Heart left ventricle (tissue), 16 donors: Measurements from ENCODE around the gene CLDN18. TPM values are rescaled to one million over a fixed set of nuclear protein-coding genes. Genes with fewer than 3 reads are reported as not detected.

ENCODE experiments used
- ATAC-seq, 4 donors: fragments of 200-7000 bp; cut with Tn5 transposase; one replicate each; pipeline ENCODE4 v1.9.1; 2020 to 2022; ENCODE audit warnings: moderate library complexity in 4 of 4, mild to moderate bottlenecking in 3 of 4, moderate number of reproducible peaks in 1 of 4
- DNase-seq, 5 donors: peaks; one replicate each; pipeline ENCODE4 v3.0.0-alpha.2; 2020
- H3K27ac ChIP-seq, 12 donors: fragments of 200-600 bp; sonication (generic) in 4 of 12; one replicate each; pipeline versions ENCODE4 v1.5.0 to v1.8.0; 2016 to 2022; ENCODE audit warnings: mild to moderate bottlenecking in 2 of 12
- H3K27me3 ChIP-seq, 9 donors: fragments of 200-600 bp; sonication (generic) in 2 of 9; one replicate each; pipeline versions ENCODE4 v1.5.1 to v1.8.0; 2016 to 2022; ENCODE audit warnings: mild to moderate bottlenecking in 3 of 9
- H3K36me3 ChIP-seq, 9 donors: fragments of 200-600 bp; sonication (generic) in 2 of 9; one replicate each; pipeline versions ENCODE4 v1.5.0 to v1.8.0; 2018 to 2022; ENCODE audit warnings: mild to moderate bottlenecking in 2 of 9
- H3K4me1 ChIP-seq, 12 donors: fragments of 200-600 bp; sonication (generic) in 4 of 12; one replicate each; pipeline versions ENCODE4 v1.5.0 to v1.8.0; 2016 to 2022; ENCODE audit warnings: mild to moderate bottlenecking in 3 of 12
- H3K4me3 ChIP-seq, 12 donors: fragments of 200-600 bp; sonication (generic) in 4 of 12; one replicate each; pipeline versions ENCODE4 v1.5.0 to v1.8.0; 2017 to 2022; ENCODE audit warnings: mild to moderate bottlenecking in 9 of 12, moderate library complexity in 4 of 12
- H3K9me3 ChIP-seq, 12 donors: fragments of 200-600 bp; sonication (generic) in 4 of 12; one replicate each; pipeline versions ENCODE4 v1.5.0 to v1.8.0; 2016 to 2022; ENCODE audit warnings: mild to moderate bottlenecking in 1 of 12
- POLR2A ChIP-seq, 2 donors: fragments of 450-650 bp; IDR thresholded peaks; one replicate each; pipeline ENCODE4 v1.6.1; 2017; ENCODE audit warnings: antibody characterized with exemption in 2 of 2, mild to moderate bottlenecking in 2 of 2, moderate library complexity in 2 of 2
- WGBS, 4 donors: extraction: QIAGEN DNeasy Blood & Tissue Kit in 2 of 4; methylation state at CpG; one replicate each; pipeline versions ENCODE4 v1.1.5 to v1.1.7; 2013 to 2018; 5-methylcytosine and 5-hydroxymethylcytosine counted together
- intact Hi-C, 10 donors: fragments of 100-400 bp; cut with DNase I; formaldehyde crosslinking; loops; one replicate each; pipeline versions ENCODE4 v1.11.1 to v1.14.2; 2022
- polyA plus RNA-seq, 2 donors: library from polyadenylated mRNA; stranded (reverse); fragments of 200-250 nt; gene quantifications; one replicate each; pipeline ENCODE4 v1.2.3, GENCODE V29; 2013
- total RNA-seq, 9 donors: library from RNA; depleted of rRNA in 2 of 9; stranded (reverse); fragments of >200 nt in 2 of 9; fragmentation: NEBNext Ultra II Directional in 3 of 9; extraction: Animal tissue kit (Norgen Biotek cat#: 25700) in 3 of 9; gene quantifications; one replicate each; pipeline versions ENCODE4 v1.1.0 to v1.2.4, GENCODE V29; 2016 to 2023
- TF ChIP-seq, protein P1 (sequence below), 12 donors: fragments of 200-600 bp; sonication (generic) in 4 of 12; IDR thresholded peaks; one replicate each; pipeline versions ENCODE4 v1.5.0 to v1.8.0; 2018 to 2022; ENCODE audit warnings: antibody characterized with exemption in 12 of 12, mild to moderate bottlenecking in 5 of 12
- donor health status: ischemic (EF 13 %, LVEDD 7.1; RV severe dilation, severe dysfunction).
- donor health status: healthy with polysubstance abuse.
- donor health status: DM: no; HTN: yes; CAD: no.
- donor health status: DM: no; HTN: no; CAD: no.
- donor health status: ischemic (EF 25% LVEDD 6.9; RV normal size, moderate dysfunction).
- donor health status: ischemic (EF 25% LVEDD 5.7; RV mildly dilated, moderate dysfunction).
- donor health status: healthy.
- donor health status: DM: yes; HTN: yes; CAD: no.
- donor health status: ischemic (EF 35%, LVEDD 5.7; RV mildly dilated, moderate dysfunction).
- donor health status: nonischemic (EF 11% LVEDD 7.7; RV severe dilation, severe dysfunction).
- donor health status: DM: yes; HTN: yes; CAD: no.
- donor health status: PGD.
- donor health status: ischemic (EF 29% LVEDD 5.4; RV normal size, mild dysfunction).
- donor health status: nonischemic (EF 23%, LVEDD 6.1; RV moderate dilation, normal function).

Gene CLDN18
- total and polyA plus RNA-seq, 11 donors = 0.01 TPM; not detected in 10

DNA sequence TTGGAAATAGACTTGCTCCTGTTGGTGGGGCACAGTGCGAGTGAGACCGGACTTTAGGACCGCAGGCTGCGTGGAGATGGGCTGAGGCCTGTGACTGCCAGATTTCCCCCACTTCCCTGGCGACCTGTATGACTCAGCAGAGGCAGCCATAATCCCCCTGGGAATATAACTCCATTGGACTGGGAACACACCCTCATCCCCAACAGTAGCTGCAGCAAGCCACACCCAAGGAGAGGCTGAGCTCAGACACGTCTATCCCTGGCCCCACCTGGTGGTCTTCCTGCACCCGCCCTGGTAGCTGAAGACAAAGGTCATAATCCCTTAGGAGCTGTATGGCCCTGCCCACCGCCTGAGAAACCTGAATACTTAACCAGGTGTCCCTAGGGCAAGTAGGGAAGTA, 62.8 kb downstream of the CLDN18 start:
- Histone ChIP-seq H3K9me3 (peaks cover 0 to 6% (median 0%) of the 10 kb centered on the region in 12 donors), H3K4me1 (no peaks in the 10 kb centered on the region), H3K4me3 (no peak overlapping the region), H3K36me3 (peaks cover 0 to 59% (median 21%) of the 10 kb centered on the region in 9 donors), H3K27ac (no peak overlapping the region), H3K27me3 (no peaks in the 10 kb centered on the region)
- ATAC-seq (no peak), DNase-seq (no peak)
- TF ChIP-seq POLR2A (IDR thresholded peaks at IDR 0.05) = no peak
- TF ChIP-seq, protein P1, sequence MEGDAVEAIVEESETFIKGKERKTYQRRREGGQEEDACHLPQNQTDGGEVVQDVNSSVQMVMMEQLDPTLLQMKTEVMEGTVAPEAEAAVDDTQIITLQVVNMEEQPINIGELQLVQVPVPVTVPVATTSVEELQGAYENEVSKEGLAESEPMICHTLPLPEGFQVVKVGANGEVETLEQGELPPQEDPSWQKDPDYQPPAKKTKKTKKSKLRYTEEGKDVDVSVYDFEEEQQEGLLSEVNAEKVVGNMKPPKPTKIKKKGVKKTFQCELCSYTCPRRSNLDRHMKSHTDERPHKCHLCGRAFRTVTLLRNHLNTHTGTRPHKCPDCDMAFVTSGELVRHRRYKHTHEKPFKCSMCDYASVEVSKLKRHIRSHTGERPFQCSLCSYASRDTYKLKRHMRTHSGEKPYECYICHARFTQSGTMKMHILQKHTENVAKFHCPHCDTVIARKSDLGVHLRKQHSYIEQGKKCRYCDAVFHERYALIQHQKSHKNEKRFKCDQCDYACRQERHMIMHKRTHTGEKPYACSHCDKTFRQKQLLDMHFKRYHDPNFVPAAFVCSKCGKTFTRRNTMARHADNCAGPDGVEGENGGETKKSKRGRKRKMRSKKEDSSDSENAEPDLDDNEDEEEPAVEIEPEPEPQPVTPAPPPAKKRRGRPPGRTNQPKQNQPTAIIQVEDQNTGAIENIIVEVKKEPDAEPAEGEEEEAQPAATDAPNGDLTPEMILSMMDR (IDR thresholded peaks at IDR 0.05) = no peak
- intact Hi-C loops = no loop called here
- 83 to 90% (median 88%) methylated on average over 8 of the region's 8 CpGs for WGBS, 4 donors

DNA sequence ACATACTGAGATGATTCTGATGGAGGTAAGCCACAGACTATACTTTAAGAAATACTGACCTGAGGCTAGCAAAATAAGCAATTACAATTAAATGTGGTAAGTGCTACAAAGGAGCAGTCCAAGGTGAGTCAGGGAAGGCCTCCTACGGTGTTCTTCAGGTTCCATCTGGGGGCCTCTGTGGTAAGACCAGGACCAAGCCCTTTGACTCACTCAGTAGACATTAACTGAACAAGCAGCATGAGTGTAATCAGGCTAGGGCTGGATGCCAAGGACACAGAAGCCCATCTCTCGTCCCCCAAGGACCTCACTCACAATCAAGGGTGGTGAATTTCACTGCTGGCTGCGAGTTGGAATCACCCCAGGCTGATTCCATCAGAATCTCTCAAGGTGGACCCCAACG, 68.1 kb downstream of the CLDN18 start:
- TF ChIP-seq POLR2A (IDR thresholded peaks at IDR 0.05) = no peak
- TF ChIP-seq, protein P1 (IDR thresholded peaks at IDR 0.05) = no peak
- intact Hi-C loops = no loop called here
- Histone ChIP-seq H3K27me3 (no peaks in the 10 kb centered on the region), H3K27ac (no peak overlapping the region), H3K4me1 (peaks cover 0 to 6% (median 0%) of the 10 kb centered on the region in 12 donors), H3K4me3 (no peak overlapping the region), H3K36me3 (peaks cover 0 to 69% (median 24%) of the 10 kb centered on the region in 9 donors), H3K9me3 (peaks cover 0 to 6% (median 0%) of the 10 kb centered on the region in 12 donors)
- WGBS, 4 donors = 87 to 97% (median 88%) methylated on average over 4 of the region's 4 CpGs
- no peak for DNase-seq
- ATAC-seq = no peak

DNA sequence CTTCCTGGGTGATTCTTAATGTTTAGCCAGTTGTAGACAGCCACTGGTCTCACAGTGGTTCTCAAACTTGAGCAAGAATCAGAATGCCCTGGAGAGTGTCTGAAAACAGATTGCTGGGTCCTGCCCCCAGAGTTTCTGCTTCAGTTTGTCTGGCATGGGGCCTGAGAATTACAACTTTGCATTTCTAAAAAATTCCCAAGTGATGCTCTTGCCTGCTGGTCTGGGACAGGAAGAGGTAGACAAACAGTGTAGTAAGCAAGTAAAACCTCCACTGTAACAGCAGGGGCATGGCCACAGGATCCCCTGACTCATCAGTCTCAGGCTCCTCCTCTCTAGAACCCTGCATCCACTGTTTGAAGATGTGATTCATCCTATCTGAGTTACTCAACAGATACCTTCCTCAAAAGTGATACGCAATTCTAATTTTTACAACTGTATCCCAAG, 69.0 kb downstream of the CLDN18 start:
- intact Hi-C loops = no loop called here
- 0 to 90% (median 1%) methylated on average over 1 of the region's 1 CpG for WGBS, 4 donors
- peak in 2 of 4 donors; percentile 25 to 64 for ATAC-seq

GRCh38 chr3:138079901-138080300, 69.9 kb downstream of the CLDN18 start:
- no peak for ATAC-seq
- H3K36me3 ChIP-seq = peaks cover 0 to 80% (median 42%) of the 10 kb centered on the region in 9 donors
- intact Hi-C loops = no loop called here

More for the DNA sequence above, 69.0 kb downstream of the CLDN18 start:
- TF ChIP-seq, protein P1 (IDR thresholded peaks at IDR 0.05) = no peak
- no peak for TF ChIP-seq POLR2A (IDR thresholded peaks at IDR 0.05)
- Histone ChIP-seq H3K9me3 (peaks cover 0 to 4% (median 0%) of the 10 kb centered on the region in 12 donors), H3K27me3 (no peaks in the 10 kb centered on the region), H3K4me1 (peaks cover 0 to 6% (median 0%) of the 10 kb centered on the region in 12 donors), H3K27ac (peak overlapping the region in 1 of 12 donors; percentile 18), H3K4me3 (no peak overlapping the region), H3K36me3 (peaks cover 0 to 72% (median 32%) of the 10 kb centered on the region in 9 donors)
- DNase-seq = no peak

More at GRCh38 chr3:138079901-138080300, 69.9 kb downstream of the CLDN18 start:
- H3K27ac ChIP-seq = no peak overlapping the region
- H3K4me3 ChIP-seq = no peak overlapping the region
- TF ChIP-seq, protein P1 (IDR thresholded peaks at IDR 0.05) = no peak
- no peak for TF ChIP-seq POLR2A (IDR thresholded peaks at IDR 0.05)
- no peaks in the 10 kb centered on the region for H3K27me3 ChIP-seq
- peaks cover 0 to 6% (median 0%) of the 10 kb centered on the region in 12 donors for H3K4me1 ChIP-seq
- WGBS, 4 donors = 87 to 97% (median 91%) methylated on average over 5 of the region's 5 CpGs
- DNase-seq = no peak
- H3K9me3 ChIP-seq = no peaks in the 10 kb centered on the region
